Smooth muscle cell (in vitro differentiated cells): ENCODE measurements around the gene JAZF1. TPM values are rescaled to one million over a fixed set of nuclear protein-coding genes. Genes with fewer than 3 reads are reported as not detected.

Experiments
- DNase-seq: peaks from one replicate; lab custom pipeline; 2025; ENCODE audit not compliant: unreplicated experiment; lab: John Stamatoyannopoulos, UW
- H2AFZ ChIP-seq: fragments of 200-600 bp; sonication (generic); 2 replicates; pipeline ENCODE4 v1.6.0; 2016; ENCODE audit warnings: antibody characterized with exemption, low read depth, mild to moderate bottlenecking
- H3F3A ChIP-seq: fragments of 200-600 bp; sonication (generic); 2 replicates; pipeline ENCODE4 v1.6.0; 2017; ENCODE audit warnings: antibody characterized with exemption, low read depth
- H3K27ac ChIP-seq: fragments of 200-600 bp; sonication (generic); 2 replicates; pipeline ENCODE4 v1.5.1; 2016; ENCODE audit warnings: low read depth, mild to moderate bottlenecking
- H3K27me3 ChIP-seq: fragments of 200-600 bp; sonication (generic); 2 replicates; pipeline ENCODE4 v1.6.1; 2016; ENCODE audit warnings: low read depth, mild to moderate bottlenecking
- H3K36me3 ChIP-seq: fragments of 200-600 bp; sonication (generic); 2 replicates; pipeline ENCODE4 v1.5.1; 2016; ENCODE audit warnings: low read depth
- H3K4me1 ChIP-seq: fragments of 200-600 bp; sonication (generic); 2 replicates; pipeline ENCODE4 v1.5.1; 2016; ENCODE audit warnings: low read depth
- H3K4me2 ChIP-seq: fragments of 200-600 bp; sonication (generic); 2 replicates; pipeline ENCODE4 v1.6.0; 2016; ENCODE audit warnings: mild to moderate bottlenecking
- H3K4me3 ChIP-seq: fragments of 200-600 bp; sonication (generic); 2 replicates; pipeline ENCODE4 v1.5.1; 2016; ENCODE audit warnings: mild to moderate bottlenecking
- H3K79me2 ChIP-seq: fragments of 200-600 bp; sonication (generic); 2 replicates; pipeline ENCODE4 v1.6.0; 2016; ENCODE audit warnings: low read depth, mild to moderate bottlenecking
- H3K9ac ChIP-seq: fragments of 200-600 bp; sonication (generic); 2 replicates; pipeline ENCODE4 v1.6.0; 2016; ENCODE audit warnings: low read depth
- H3K9me3 ChIP-seq: fragments of 200-600 bp; sonication (generic); replicated peaks from 2 replicates; pipeline ENCODE4 v1.5.1; 2016; ENCODE audit warnings: low read depth
- H4K20me1 ChIP-seq: fragments of 200-600 bp; sonication (generic); 2 replicates; pipeline ENCODE4 v1.6.0; 2016; ENCODE audit warnings: low read depth
- WGBS: methylation state at CpG from one replicate; pipeline ENCODE4 v1.1.7; 2016; ENCODE audit warnings: low lambda C conversion rate; 5-methylcytosine and 5-hydroxymethylcytosine counted together
- polyA plus RNA-seq: library from polyadenylated mRNA; unstranded; fragments of >200 nt; fragmentation: Nextera tagmentation; extraction: Ambion mirVana; gene quantifications from 2 replicates; pipeline ENCODE4 v1.2.1, GENCODE V29; 2016
- total RNA-seq: library from RNA; depleted of rRNA; stranded (reverse); fragments of >200 nt; gene quantifications from 2 replicates; pipeline ENCODE4 v1.2.3, GENCODE V29; 2014
- TF ChIP-seq, protein P1 (sequence below): fragments of 200-600 bp; sonication (generic); IDR thresholded peaks from 2 replicates; pipeline ENCODE4 v1.5.1; 2017; ENCODE audit warnings: borderline replicate concordance, mild to moderate bottlenecking, antibody characterized with exemption; ENCODE audit not compliant: insufficient read depth, poor library complexity, severe bottlenecking

The JAZF1 gene
- total and polyA plus RNA-seq, 2 experiments from 2014 or later, result 17.4 to 18.0 TPM

DNA sequence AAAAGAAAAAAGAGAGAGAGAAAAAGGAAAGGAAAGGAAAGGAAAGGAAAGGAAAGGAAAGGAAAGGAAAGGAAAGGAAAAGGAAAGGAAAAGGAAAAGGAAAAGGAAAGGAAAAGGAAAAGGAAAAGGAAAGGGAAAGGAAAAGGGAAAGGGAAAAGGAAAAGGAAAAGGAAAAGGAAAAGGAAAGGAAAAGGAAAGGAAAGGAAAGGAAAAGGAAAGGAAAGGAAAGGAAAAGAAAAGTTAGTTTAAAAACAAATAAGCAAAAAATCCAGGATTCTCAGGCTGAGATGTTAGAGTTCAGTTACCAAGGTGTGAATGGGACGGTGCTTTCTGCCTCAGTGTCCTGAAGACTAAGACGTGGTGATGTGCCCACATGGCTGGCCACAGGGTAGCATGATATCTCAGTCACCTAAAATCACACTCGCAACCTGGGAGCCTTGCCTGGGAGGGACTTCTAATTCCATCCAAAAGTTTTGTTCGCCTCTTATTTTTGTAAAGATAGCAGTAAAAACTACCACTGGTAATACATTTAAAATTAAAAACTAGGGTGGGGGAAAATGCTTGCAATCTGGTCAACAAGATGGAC is 70.1 kb downstream of the JAZF1 start:
- Histone ChIP-seq H2AFZ (no peak overlapping the region), H4K20me1 (peaks cover 50% of the 10 kb centered on the region), H3K27ac (no peak overlapping the region), H3K4me3 (no peak overlapping the region), H3K36me3 (no peaks in the 10 kb centered on the region), H3K9me3 (no peaks in the 10 kb centered on the region), H3K27me3 (no peaks in the 10 kb centered on the region), H3K9ac (no peak overlapping the region), H3K79me2 (peaks cover 23% of the 10 kb centered on the region), H3K4me2 (no peak overlapping the region), H3K4me1 (peaks cover 4% of the 10 kb centered on the region), H3F3A (no peaks in the 10 kb centered on the region)
- DNase-seq, result no peak
- TF ChIP-seq, protein P1, sequence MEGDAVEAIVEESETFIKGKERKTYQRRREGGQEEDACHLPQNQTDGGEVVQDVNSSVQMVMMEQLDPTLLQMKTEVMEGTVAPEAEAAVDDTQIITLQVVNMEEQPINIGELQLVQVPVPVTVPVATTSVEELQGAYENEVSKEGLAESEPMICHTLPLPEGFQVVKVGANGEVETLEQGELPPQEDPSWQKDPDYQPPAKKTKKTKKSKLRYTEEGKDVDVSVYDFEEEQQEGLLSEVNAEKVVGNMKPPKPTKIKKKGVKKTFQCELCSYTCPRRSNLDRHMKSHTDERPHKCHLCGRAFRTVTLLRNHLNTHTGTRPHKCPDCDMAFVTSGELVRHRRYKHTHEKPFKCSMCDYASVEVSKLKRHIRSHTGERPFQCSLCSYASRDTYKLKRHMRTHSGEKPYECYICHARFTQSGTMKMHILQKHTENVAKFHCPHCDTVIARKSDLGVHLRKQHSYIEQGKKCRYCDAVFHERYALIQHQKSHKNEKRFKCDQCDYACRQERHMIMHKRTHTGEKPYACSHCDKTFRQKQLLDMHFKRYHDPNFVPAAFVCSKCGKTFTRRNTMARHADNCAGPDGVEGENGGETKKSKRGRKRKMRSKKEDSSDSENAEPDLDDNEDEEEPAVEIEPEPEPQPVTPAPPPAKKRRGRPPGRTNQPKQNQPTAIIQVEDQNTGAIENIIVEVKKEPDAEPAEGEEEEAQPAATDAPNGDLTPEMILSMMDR, result no peak
- 97% methylated on average over 4 of the region's 4 CpGs for WGBS

- H3K9me3 ChIP-seq, result no peaks in the 10 kb centered on the region
- no peak overlapping the region for H3K27ac ChIP-seq
- DNase-seq, result no peak
- peaks cover 57% of the 10 kb centered on the region for H4K20me1 ChIP-seq
- H3F3A ChIP-seq, result no peaks in the 10 kb centered on the region
- no peaks in the 10 kb centered on the region for H3K36me3 ChIP-seq
- H2AFZ ChIP-seq, result no peak overlapping the region
- peaks cover 4% of the 10 kb centered on the region for H3K4me1 ChIP-seq
- 97% methylated on average over 3 of the region's 3 CpGs for WGBS
- H3K9ac ChIP-seq, result no peak overlapping the region
- TF ChIP-seq, protein P1, result no peak
- H3K4me3 ChIP-seq, result no peak overlapping the region
- H3K79me2 ChIP-seq, result peaks cover 28% of the 10 kb centered on the region
- no peak overlapping the region for H3K4me2 ChIP-seq
- H3K27me3 ChIP-seq, result no peaks in the 10 kb centered on the region
Observed at GRCh38 chr7:28108747-28109146, 71.8 kb downstream of the JAZF1 start.

GRCh38 chr7:28107960-28108359 is 72.6 kb downstream of the JAZF1 start:
- no peak overlapping the region for H2AFZ ChIP-seq
- 58% methylated on average over 3 of the region's 3 CpGs for WGBS
- H3K4me2 ChIP-seq, result no peak overlapping the region
- peaks cover 59% of the 10 kb centered on the region for H4K20me1 ChIP-seq
- H3K27ac ChIP-seq, result no peak overlapping the region
- TF ChIP-seq, protein P1, result no peak
- H3K36me3 ChIP-seq, result no peaks in the 10 kb centered on the region
- H3K27me3 ChIP-seq, result no peaks in the 10 kb centered on the region
- no peaks in the 10 kb centered on the region for H3K9me3 ChIP-seq
- no peak overlapping the region for H3K9ac ChIP-seq
- H3K4me1 ChIP-seq, result peaks cover 4% of the 10 kb centered on the region
- H3F3A ChIP-seq, result no peaks in the 10 kb centered on the region
- no peak for DNase-seq
- H3K79me2 ChIP-seq, result peaks cover 28% of the 10 kb centered on the region
- no peak overlapping the region for H3K4me3 ChIP-seq

- Histone ChIP-seq H3K4me1 (peaks cover 4% of the 10 kb centered on the region), H3K4me3 (no peak overlapping the region), H3K9me3 (no peaks in the 10 kb centered on the region), H3K79me2 (peaks cover 28% of the 10 kb centered on the region), H3K9ac (no peak overlapping the region), H3K27ac (no peak overlapping the region), H3K4me2 (peak overlapping the region; percentile 42), H3F3A (no peaks in the 10 kb centered on the region), H3K36me3 (no peaks in the 10 kb centered on the region), H2AFZ (no peak overlapping the region), H4K20me1 (peaks cover 63% of the 10 kb centered on the region), H3K27me3 (no peaks in the 10 kb centered on the region)
- TF ChIP-seq, protein P1, result no peak
- WGBS, result 61% methylated on average over 6 of the region's 6 CpGs
- no peak for DNase-seq
Observed at GRCh38 chr7:28106321-28106829, 74.2 kb downstream of the JAZF1 start.
